Measurements from ENCODE around the gene KCNMB3. TPM values are rescaled to one million over a fixed set of nuclear protein-coding genes. Genes with fewer than 3 reads are reported as not detected.
"Not testable (repeated sequence)": the region's sequence is repeated elsewhere in the genome, so short reads cannot be mapped to it uniquely, and the experiment has no call there.

KCNMB3 gene
- polyA plus RNA-seq (ENCODE audit: insufficient read length in 10 of 10), result 1 to 10 TPM; 2.1 to 8.4 (median 3.9) TPM
- long read RNA-seq, donor 1, result 0 reads
- long read RNA-seq, donor 2, result 0 reads
- long read RNA-seq, donor 3, result 0 reads
- long read RNA-seq, donor 4, result 0 reads
- long read RNA-seq, donor 5, partial matches to known transcripts, result 0 of 1 reads
- long read RNA-seq, donor 5, other reads (novel, unspliced or antisense), result 0 of 1 reads
- long read RNA-seq, donor 6, partial matches to known transcripts, result 5 of 5 reads
- long read RNA-seq, donor 6, other reads (novel, unspliced or antisense), result 0 of 5 reads
- long read RNA-seq, donor 7, partial matches to known transcripts, result 0 of 1 reads
- long read RNA-seq, donor 7, other reads (novel, unspliced or antisense), result 0 of 1 reads
- long read RNA-seq, donor 8, result 0 reads
- long read RNA-seq, donor 9, partial matches to known transcripts, result 0 of 1 reads
- long read RNA-seq, donor 9, other reads (novel, unspliced or antisense), result 0 of 1 reads

- DNase-seq, result no peak
Observed at GRCh38 chr3:179250803-179251476, at the start of gene KCNMB3. KCNMB3 (minus strand) TSS chr3:179251114; CDS start chr3:179250990, 124 bp downstream.

- DNase-seq, result no peak
Observed at GRCh38 chr3:179299999-179300613, 49.2 kb upstream of the KCNMB3 start.

- no peak for DNase-seq
Observed at GRCh38 chr3:179299316-179299715, 48.4 kb upstream of the KCNMB3 start.

GRCh38 chr3:179297971-179298725, 47.2 kb upstream of the KCNMB3 start:
- peak in 1 of 3 donors; percentile 2 for DNase-seq

- no peak for DNase-seq
Observed at GRCh38 chr3:179292450-179292849, 41.5 kb upstream of the KCNMB3 start.

GRCh38 chr3:179289295-179289694, 38.4 kb upstream of the KCNMB3 start:
- no peak for DNase-seq

- DNase-seq, result no peak
Observed at GRCh38 chr3:179288845-179289244, 37.9 kb upstream of the KCNMB3 start.

- DNase-seq, result no peak
Observed at GRCh38 chr3:179286331-179286730, 35.4 kb upstream of the KCNMB3 start.

GRCh38 chr3:179281825-179282224, 30.9 kb upstream of the KCNMB3 start:
- DNase-seq, result no peak

- no peak for DNase-seq
Observed at GRCh38 chr3:179279837-179280236, 28.9 kb upstream of the KCNMB3 start.

- no peak for DNase-seq
Observed at GRCh38 chr3:179278932-179279693, 28.2 kb upstream of the KCNMB3 start.

- no peak for DNase-seq
Observed at GRCh38 chr3:179278151-179278550, 27.2 kb upstream of the KCNMB3 start.

- no peak for DNase-seq
Observed at GRCh38 chr3:179276743-179277142, 25.8 kb upstream of the KCNMB3 start.

- no peak for DNase-seq
Observed at GRCh38 chr3:179276001-179276400, 25.1 kb upstream of the KCNMB3 start.

GRCh38 chr3:179274434-179274833, 23.5 kb upstream of the KCNMB3 start:
- not testable (repeated sequence) for DNase-seq

GRCh38 chr3:179272385-179272784, 21.5 kb upstream of the KCNMB3 start:
- no peak for DNase-seq

GRCh38 chr3:179269152-179269707, 18.3 kb upstream of the KCNMB3 start:
- no peak for DNase-seq

- no peak for DNase-seq
Observed at GRCh38 chr3:179268400-179269051, 17.6 kb upstream of the KCNMB3 start.

GRCh38 chr3:179266701-179267211, 15.8 kb upstream of the KCNMB3 start:
- DNase-seq, result peak in 1 of 3 donors; percentile 23

GRCh38 chr3:179265875-179266274, 15.0 kb upstream of the KCNMB3 start:
- no peak for DNase-seq
